PFSK-1 (cell line): ENCODE measurements around the gene ARL8B.

Experiments
- POLR2AphosphoS5 ChIP-seq: IDR thresholded peaks from 2 replicates; pipeline ENCODE4 v1.6.1; 2012; ENCODE audit warnings: low read depth, mild to moderate bottlenecking, control low read depth, low read length, moderate library complexity
- TAF1 ChIP-seq: IDR thresholded peaks from 2 replicates; pipeline ENCODE4 v1.6.1; 2012; ENCODE audit warnings: low read length, control low read depth, borderline replicate concordance; ENCODE audit not compliant: insufficient read depth
- TF ChIP-seq, protein P1 (sequence below), 2 experiments: IDR thresholded peaks; 2 replicates each; pipeline versions ENCODE4 v1.6.1 to v1.8.0; 2011 to 2012; ENCODE audit warnings: low read depth in 2 of 2, low read length in 2 of 2, control low read depth in 1 of 2, inconsistent platforms in 1 of 2, mild to moderate bottlenecking in 1 of 2, moderate library complexity in 1 of 2; ENCODE audit not compliant: insufficient read depth in 1 of 2

DNA sequence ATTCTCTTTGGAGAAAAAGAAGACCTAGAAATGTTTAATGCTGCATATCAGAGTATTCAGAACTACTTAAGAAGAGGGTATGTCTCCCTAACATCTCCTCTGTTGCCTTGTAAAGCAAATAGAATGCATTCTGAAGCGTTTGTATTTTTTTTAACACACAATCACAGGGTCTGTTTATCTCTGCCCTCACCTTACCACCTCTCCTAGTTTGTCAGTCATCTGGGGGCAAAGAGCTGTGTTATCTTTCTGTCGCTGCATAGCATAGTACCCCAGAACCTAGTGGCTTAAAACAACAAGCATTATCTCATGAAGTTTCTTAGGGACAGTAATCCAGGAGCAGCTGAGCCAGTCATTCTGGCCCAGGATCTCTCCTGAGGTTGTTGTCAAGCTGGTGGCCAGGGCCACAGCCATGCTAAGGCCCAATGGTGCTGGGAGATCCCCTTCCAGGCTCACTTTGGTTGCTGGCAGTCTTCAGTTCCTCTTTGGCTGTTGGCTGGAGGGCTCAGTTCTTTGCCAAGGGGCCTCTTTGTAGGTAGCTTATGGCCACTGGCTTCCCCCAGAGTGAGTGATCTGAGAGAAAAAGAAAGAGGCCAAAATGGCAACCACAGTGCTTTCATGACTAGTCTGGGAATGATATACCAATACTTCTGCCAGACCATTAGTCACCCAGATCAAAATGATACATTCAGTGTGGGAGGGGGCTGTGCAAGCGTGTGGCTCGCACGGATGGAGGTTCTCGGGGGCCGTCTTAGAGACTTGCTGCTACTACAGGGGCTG, 83.3 kb downstream of the ARL8B start:
- TF ChIP-seq POLR2AphosphoS5 (no peak), TAF1 (no peak)
- TF ChIP-seq, protein P1, sequence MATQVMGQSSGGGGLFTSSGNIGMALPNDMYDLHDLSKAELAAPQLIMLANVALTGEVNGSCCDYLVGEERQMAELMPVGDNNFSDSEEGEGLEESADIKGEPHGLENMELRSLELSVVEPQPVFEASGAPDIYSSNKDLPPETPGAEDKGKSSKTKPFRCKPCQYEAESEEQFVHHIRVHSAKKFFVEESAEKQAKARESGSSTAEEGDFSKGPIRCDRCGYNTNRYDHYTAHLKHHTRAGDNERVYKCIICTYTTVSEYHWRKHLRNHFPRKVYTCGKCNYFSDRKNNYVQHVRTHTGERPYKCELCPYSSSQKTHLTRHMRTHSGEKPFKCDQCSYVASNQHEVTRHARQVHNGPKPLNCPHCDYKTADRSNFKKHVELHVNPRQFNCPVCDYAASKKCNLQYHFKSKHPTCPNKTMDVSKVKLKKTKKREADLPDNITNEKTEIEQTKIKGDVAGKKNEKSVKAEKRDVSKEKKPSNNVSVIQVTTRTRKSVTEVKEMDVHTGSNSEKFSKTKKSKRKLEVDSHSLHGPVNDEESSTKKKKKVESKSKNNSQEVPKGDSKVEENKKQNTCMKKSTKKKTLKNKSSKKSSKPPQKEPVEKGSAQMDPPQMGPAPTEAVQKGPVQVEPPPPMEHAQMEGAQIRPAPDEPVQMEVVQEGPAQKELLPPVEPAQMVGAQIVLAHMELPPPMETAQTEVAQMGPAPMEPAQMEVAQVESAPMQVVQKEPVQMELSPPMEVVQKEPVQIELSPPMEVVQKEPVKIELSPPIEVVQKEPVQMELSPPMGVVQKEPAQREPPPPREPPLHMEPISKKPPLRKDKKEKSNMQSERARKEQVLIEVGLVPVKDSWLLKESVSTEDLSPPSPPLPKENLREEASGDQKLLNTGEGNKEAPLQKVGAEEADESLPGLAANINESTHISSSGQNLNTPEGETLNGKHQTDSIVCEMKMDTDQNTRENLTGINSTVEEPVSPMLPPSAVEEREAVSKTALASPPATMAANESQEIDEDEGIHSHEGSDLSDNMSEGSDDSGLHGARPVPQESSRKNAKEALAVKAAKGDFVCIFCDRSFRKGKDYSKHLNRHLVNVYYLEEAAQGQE (IDR thresholded peaks at IDR 0.05; ENCODE audit: insufficient read depth in 1 of 2, low read depth in 2 of 2, low read length in 2 of 2), result no peak
